IMR-90 (cell line): Measurements from ENCODE around the gene PKIG.

Experiments used
- BHLHE40 ChIP-seq: fragments of 150-350 bp; IDR thresholded peaks from 2 replicates; pipeline ENCODE4 v1.6.1; 2016; ENCODE audit warnings: mild to moderate bottlenecking, low read depth, low read length
- CEBPB ChIP-seq: IDR thresholded peaks from 2 replicates; pipeline ENCODE4 v1.6.1; 2012; ENCODE audit warnings: low read depth, low read length, improper control_type of control experiment
- FOS ChIP-seq: fragments of 150-350 bp; IDR thresholded peaks from 2 replicates; pipeline ENCODE4 v1.6.1; 2016; ENCODE audit warnings: low read depth, low read length
- MAFK ChIP-seq: IDR thresholded peaks from 2 replicates; pipeline ENCODE4 v1.6.1; 2012; ENCODE audit warnings: low read depth, low read length, improper control_type of control experiment
- MAZ ChIP-seq: IDR thresholded peaks from 2 replicates; pipeline ENCODE4 v1.6.1; 2012; ENCODE audit warnings: low read depth, mild to moderate bottlenecking, low read length, improper control_type of control experiment, moderate library complexity, borderline replicate concordance
- MXI1 ChIP-seq: IDR thresholded peaks from 2 replicates; pipeline ENCODE4 v1.6.1; 2012; ENCODE audit warnings: low read depth, mild to moderate bottlenecking, low read length, moderate library complexity, borderline replicate concordance
- NFE2L2 ChIP-seq: fragments of 150-350 bp; IDR thresholded peaks from 2 replicates; pipeline ENCODE4 v1.6.1; 2016; ENCODE audit warnings: low read depth, mild to moderate bottlenecking, low read length
- POLR2A ChIP-seq: IDR thresholded peaks from 2 replicates; pipeline ENCODE4 v1.6.1; 2012; ENCODE audit warnings: mild to moderate bottlenecking, low read depth, low read length
- RAD21 ChIP-seq: IDR thresholded peaks from 2 replicates; pipeline ENCODE4 v1.6.1; 2012; ENCODE audit warnings: low read length, improper control_type of control experiment
- RFX5 ChIP-seq: IDR thresholded peaks from 2 replicates; pipeline ENCODE4 v1.8.0; 2012; ENCODE audit warnings: low read depth, mild to moderate bottlenecking, low read length, moderate library complexity
- TF ChIP-seq, protein P1 (sequence below): conservative IDR thresholded peaks from 2 replicates; pipeline ENCODE4 v1.5.1; 2012; ENCODE audit warnings: mild to moderate bottlenecking, low read depth, low read length, improper control_type of control experiment
- TF ChIP-seq, protein P2 (sequence below): fragments of 150-350 bp; IDR thresholded peaks from 2 replicates; pipeline ENCODE4 v1.6.1; 2016; ENCODE audit warnings: low read depth, mild to moderate bottlenecking, low read length, moderate library complexity, borderline replicate concordance
- TF ChIP-seq, protein P3 (sequence below): fragments of 150-350 bp; IDR thresholded peaks from 2 replicates; pipeline ENCODE4 v1.6.1; 2017; ENCODE audit warnings: mild to moderate bottlenecking, antibody characterized with exemption, low read length, low read depth

DNA sequence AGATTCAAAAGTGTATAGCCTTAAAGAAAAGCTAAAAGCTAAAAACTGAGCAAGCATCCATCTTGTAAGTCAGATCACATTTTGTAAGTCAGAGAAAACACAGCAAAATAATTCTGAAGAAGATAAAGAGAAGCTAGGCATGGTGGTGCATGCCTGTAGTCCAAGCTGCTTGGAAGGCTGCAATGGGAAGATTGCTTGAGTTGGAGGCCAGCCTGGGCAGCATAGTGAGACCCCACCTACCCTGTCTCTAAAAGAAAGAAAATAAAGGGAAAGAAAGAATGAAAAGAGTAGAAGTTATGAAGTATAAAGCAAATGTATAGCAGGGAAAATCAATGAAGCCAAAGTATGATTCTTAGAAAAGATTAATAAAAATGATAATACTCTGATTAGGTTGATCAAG, 20.5 kb upstream of the PKIG start:
- TF ChIP-seq, protein P1, sequence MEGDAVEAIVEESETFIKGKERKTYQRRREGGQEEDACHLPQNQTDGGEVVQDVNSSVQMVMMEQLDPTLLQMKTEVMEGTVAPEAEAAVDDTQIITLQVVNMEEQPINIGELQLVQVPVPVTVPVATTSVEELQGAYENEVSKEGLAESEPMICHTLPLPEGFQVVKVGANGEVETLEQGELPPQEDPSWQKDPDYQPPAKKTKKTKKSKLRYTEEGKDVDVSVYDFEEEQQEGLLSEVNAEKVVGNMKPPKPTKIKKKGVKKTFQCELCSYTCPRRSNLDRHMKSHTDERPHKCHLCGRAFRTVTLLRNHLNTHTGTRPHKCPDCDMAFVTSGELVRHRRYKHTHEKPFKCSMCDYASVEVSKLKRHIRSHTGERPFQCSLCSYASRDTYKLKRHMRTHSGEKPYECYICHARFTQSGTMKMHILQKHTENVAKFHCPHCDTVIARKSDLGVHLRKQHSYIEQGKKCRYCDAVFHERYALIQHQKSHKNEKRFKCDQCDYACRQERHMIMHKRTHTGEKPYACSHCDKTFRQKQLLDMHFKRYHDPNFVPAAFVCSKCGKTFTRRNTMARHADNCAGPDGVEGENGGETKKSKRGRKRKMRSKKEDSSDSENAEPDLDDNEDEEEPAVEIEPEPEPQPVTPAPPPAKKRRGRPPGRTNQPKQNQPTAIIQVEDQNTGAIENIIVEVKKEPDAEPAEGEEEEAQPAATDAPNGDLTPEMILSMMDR: no peak
- no peak for TF ChIP-seq POLR2A
- TF ChIP-seq MXI1: no peak
- TF ChIP-seq, protein P2, sequence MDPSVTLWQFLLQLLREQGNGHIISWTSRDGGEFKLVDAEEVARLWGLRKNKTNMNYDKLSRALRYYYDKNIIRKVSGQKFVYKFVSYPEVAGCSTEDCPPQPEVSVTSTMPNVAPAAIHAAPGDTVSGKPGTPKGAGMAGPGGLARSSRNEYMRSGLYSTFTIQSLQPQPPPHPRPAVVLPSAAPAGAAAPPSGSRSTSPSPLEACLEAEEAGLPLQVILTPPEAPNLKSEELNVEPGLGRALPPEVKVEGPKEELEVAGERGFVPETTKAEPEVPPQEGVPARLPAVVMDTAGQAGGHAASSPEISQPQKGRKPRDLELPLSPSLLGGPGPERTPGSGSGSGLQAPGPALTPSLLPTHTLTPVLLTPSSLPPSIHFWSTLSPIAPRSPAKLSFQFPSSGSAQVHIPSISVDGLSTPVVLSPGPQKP: no peak
- no peak for TF ChIP-seq CEBPB
- no peak for TF ChIP-seq BHLHE40
- TF ChIP-seq RFX5: no peak
- TF ChIP-seq, protein P3, sequence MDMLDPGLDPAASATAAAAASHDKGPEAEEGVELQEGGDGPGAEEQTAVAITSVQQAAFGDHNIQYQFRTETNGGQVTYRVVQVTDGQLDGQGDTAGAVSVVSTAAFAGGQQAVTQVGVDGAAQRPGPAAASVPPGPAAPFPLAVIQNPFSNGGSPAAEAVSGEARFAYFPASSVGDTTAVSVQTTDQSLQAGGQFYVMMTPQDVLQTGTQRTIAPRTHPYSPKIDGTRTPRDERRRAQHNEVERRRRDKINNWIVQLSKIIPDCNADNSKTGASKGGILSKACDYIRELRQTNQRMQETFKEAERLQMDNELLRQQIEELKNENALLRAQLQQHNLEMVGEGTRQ: no peak
- no peak for TF ChIP-seq MAFK
- no peak for TF ChIP-seq MAZ
- TF ChIP-seq FOS: no peak
- no peak for TF ChIP-seq NFE2L2
- TF ChIP-seq RAD21: no peak
